HL-60 (cell line): ENCODE results near the gene ALG5.

ENCODE experiments used
- POLR2AphosphoS5 ChIP-seq: IDR thresholded peaks from 2 replicates; pipeline ENCODE4 v1.6.1; 2012; ENCODE audit warnings: low read depth
- SPI1 ChIP-seq: IDR thresholded peaks from 2 replicates; pipeline ENCODE4 v1.6.1; 2012; ENCODE audit warnings: low read depth, mild to moderate bottlenecking, borderline replicate concordance
- TF ChIP-seq, protein P1 (sequence below): IDR thresholded peaks from one replicate; pipeline ENCODE4 v1.5.1; 2011; ENCODE audit warnings: low read length, control low read depth, inconsistent platforms; ENCODE audit not compliant: insufficient read depth
- TF ChIP-seq, protein P2 (sequence below): IDR thresholded peaks from 2 replicates; pipeline ENCODE4 v1.6.1; 2012; ENCODE audit warnings: low read depth; ENCODE audit not compliant: insufficient replicate concordance

DNA sequence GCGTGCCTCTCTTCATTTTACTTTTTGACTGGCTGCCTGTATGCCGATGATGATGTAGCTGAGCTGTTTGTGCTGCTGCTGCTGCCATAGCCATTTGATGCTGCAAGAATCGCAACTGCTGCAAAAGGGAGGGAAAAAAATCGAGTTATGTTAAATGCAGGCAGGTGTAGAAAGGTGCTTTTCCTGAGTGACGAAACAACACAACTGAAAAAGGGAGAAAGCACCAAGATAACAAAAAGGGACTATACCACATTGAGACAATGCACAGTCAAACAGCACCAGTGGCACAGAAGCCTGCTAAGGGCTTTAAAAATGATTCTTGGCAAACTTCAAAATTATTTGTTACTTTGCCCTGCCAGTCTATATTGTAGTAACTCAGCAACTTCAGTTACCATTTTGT lies 10.6 kb upstream of the ALG5 start:
- TF ChIP-seq, protein P1, sequence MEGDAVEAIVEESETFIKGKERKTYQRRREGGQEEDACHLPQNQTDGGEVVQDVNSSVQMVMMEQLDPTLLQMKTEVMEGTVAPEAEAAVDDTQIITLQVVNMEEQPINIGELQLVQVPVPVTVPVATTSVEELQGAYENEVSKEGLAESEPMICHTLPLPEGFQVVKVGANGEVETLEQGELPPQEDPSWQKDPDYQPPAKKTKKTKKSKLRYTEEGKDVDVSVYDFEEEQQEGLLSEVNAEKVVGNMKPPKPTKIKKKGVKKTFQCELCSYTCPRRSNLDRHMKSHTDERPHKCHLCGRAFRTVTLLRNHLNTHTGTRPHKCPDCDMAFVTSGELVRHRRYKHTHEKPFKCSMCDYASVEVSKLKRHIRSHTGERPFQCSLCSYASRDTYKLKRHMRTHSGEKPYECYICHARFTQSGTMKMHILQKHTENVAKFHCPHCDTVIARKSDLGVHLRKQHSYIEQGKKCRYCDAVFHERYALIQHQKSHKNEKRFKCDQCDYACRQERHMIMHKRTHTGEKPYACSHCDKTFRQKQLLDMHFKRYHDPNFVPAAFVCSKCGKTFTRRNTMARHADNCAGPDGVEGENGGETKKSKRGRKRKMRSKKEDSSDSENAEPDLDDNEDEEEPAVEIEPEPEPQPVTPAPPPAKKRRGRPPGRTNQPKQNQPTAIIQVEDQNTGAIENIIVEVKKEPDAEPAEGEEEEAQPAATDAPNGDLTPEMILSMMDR: no peak
- no peak for TF ChIP-seq POLR2AphosphoS5
- TF ChIP-seq, protein P2, sequence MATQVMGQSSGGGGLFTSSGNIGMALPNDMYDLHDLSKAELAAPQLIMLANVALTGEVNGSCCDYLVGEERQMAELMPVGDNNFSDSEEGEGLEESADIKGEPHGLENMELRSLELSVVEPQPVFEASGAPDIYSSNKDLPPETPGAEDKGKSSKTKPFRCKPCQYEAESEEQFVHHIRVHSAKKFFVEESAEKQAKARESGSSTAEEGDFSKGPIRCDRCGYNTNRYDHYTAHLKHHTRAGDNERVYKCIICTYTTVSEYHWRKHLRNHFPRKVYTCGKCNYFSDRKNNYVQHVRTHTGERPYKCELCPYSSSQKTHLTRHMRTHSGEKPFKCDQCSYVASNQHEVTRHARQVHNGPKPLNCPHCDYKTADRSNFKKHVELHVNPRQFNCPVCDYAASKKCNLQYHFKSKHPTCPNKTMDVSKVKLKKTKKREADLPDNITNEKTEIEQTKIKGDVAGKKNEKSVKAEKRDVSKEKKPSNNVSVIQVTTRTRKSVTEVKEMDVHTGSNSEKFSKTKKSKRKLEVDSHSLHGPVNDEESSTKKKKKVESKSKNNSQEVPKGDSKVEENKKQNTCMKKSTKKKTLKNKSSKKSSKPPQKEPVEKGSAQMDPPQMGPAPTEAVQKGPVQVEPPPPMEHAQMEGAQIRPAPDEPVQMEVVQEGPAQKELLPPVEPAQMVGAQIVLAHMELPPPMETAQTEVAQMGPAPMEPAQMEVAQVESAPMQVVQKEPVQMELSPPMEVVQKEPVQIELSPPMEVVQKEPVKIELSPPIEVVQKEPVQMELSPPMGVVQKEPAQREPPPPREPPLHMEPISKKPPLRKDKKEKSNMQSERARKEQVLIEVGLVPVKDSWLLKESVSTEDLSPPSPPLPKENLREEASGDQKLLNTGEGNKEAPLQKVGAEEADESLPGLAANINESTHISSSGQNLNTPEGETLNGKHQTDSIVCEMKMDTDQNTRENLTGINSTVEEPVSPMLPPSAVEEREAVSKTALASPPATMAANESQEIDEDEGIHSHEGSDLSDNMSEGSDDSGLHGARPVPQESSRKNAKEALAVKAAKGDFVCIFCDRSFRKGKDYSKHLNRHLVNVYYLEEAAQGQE: no peak
- TF ChIP-seq SPI1: no peak
